A172 (cell line): Measurements from ENCODE around the gene PAK1IP1. TPM values are rescaled to one million over a fixed set of nuclear protein-coding genes. Genes with fewer than 3 reads are reported as not detected.
A peak's percentile ranks its signal among the peaks of the same experiment; 100 is the strongest.
"Not testable (repeated sequence)": the region's sequence is repeated elsewhere in the genome, so short reads cannot be mapped to it uniquely, and the experiment has no call there.

Experiments
- DNase-seq: peaks from one replicate; pipeline ENCODE4 v3.0.0-alpha.2; 2015; ENCODE audit warnings: low spot score
- total RNA-seq: library from RNA; depleted of rRNA; stranded (reverse); fragments of >200 nt; shearing (Covaris generic); gene quantifications from 2 replicates; pipeline ENCODE4 v1.2.3, GENCODE V29; 2014; rRNA removed

Gene PAK1IP1, protein sequence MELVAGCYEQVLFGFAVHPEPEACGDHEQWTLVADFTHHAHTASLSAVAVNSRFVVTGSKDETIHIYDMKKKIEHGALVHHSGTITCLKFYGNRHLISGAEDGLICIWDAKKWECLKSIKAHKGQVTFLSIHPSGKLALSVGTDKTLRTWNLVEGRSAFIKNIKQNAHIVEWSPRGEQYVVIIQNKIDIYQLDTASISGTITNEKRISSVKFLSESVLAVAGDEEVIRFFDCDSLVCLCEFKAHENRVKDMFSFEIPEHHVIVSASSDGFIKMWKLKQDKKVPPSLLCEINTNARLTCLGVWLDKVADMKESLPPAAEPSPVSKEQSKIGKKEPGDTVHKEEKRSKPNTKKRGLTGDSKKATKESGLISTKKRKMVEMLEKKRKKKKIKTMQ
- total RNA-seq: 34.7 and 45.3 TPM in 2 replicates

DNA sequence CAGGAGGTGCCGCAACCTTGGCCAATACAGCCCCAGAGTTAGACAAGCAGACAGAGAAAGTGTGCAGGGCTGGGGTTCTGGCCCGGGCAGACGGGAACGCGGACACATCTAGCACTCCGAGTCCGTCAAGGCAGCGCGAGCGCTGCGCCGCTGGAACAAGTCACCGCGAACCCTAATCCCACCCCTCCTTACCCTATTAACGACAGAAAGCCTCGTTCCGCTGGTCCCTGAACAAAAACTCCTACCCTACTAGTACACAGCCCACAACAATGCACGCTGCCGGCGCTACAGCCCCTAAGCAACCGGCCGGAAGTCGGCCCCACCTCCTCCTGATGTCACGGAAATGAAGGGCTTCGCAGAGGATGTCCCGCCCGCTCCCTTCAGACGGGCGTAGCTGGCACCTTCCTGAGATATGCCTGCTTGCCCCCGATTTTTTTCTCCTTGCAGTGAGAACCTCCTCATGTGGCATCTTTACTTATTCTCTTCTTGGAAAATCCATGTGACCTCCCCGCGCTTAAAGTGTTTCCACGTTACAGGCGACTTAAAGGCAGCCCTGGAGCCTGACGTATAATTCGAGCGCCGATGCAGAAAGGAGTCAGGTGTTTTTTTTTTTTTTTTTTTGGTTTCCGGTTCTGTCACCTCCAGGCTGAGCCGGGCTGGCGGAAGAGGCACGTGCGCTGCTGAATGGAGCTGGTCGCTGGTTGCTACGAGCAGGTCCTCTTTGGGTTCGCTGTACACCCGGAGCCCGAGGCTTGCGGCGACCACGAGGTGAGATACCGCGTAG lies at the start of gene PAK1IP1, which contains the start of gene C6orf52:
PAK1IP1 (plus strand) TSS at position 671 of the 784 bp plus-strand sequence; CDS start at position 685, 14 bp downstream.
C6orf52 (minus strand) TSS at position 315 of the 784 bp plus-strand sequence. CDS start 7,066 bp downstream, outside the sequence.
- peak; percentile 86 for DNase-seq

DNA sequence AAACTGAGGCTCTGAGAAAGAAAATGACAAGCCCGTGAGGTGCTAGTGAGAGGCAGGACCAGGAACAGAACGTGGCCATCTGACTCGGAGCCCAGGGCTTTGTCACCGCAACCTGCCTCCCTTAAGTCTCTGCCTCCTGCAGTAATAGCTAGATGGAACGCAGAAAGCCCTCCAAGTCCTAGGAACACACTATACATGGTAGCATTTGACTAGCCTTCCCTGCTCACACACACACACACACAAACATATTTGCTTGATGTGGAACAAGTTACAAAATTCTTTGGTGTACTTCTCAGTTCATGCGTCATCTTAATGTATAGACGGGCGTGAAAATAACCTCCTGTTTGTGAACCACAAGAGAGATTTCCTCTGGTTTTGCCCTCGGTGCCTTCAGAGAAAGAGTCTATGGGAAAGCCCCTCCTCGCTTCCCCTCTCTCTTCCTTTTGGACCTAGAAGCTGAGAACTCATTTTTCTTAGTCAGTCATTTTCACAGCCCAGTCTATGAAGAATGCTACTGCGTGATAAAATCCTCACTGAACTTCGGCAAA lies 39.2 kb upstream of the PAK1IP1 start:
- DNase-seq: no peak

DNA sequence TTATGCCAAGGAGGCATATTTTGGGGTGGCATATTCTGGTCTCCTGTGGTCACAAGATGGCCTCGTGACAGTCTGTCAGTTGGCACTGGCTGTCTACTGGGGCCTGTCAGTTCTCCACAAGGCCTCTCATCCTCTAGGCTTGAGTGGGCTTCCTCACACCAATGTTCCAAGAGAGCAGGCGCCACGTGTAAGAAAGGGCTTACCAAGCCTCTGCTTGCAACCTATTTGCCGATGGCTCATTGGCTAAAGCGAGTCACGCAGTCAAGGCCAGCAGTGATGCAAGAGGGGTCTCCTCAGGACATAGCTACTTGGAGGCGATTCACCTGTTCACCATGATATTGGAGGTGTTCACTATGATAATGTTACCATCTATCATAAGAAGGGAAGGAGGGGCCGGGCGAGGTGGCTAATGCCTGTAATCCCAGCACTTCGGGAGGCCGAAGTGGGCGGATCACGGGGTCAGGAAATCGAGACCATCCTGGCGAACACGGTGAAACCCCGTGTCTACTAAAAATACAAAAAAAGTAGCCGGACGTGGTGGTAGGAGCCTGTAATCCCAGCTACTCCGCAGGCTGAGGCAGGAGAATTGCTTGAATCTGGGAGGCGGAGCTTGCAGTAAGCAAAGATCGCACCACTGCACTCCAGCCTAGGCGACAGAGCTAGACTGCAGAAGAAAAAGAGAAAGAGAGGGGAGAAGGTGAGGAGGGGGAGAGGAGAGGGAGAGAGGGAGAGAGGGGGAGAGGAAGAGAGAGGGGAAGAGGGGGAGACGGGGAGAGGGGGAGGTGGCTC lies 35.7 kb upstream of the PAK1IP1 start:
- DNase-seq: no peak

DNA sequence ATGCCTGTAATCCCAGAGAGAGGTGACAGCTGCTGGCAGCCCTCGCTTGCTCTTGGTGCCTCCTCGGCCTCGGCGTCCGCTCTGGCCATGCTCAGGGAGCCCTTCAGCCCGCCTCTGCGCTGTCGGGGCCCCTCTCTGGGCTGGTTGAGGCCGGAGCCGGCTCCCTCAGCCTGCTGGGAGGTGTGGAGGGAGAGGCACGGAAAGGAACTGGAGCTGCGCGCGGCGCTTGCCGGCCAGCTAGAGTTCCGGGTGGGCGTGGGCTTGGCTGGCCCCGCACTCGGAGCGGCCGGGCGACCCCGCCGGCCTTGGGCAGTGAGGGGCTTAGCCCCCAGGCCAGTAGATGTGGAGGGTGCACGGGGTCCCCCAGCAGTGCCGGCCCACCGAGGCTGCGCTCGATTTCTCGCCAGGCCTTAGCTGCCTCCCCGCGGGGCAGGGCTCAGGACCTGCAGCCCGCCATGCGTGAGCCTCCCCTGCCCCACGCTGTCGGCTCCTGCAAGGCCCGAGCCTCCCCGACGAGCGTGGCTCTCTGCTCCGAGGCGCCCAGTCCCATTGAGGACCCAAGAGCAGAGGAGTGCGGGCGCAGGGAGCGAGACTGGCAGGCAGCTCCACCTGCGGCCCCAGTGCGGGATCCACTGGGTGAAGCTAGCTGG lies 34.9 kb upstream of the PAK1IP1 start:
- DNase-seq: no peak

DNA sequence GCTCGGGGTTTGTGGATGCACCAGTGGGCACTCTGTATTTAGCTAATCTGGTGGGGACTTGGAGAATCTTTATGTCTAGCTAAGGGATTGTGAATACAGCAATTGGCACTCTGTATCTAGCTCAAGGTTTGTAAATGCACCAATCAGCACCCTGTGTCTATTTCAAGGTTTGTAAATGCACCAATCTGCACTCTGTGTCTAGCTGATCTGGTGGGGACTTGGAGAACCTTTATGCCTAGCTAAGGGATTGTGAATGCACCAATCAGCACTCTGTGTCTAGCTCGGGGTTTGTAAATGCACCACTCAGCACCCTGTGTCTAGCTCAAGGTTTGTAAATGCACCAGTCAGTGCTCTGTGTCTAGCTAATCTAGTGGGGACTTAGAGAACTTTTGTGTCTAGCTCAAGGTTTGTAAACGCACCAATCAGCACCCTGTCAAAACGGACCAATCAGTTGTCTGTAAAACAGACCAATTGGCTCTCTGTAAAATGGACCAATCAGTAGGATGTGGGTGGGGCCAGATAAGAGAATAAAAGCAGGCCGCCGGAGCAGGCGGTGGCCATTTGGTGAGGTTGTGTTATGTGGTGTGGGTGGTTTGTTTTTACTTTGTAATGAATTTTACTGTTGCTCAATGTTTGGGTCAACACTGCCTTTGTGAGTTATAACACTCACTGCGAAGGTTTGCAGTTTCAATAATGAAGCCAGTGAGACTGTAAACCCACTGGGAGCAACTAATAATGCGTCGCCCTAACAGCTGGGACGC lies 34.2 kb upstream of the PAK1IP1 start:
- DNase-seq: not testable (repeated sequence)

DNA sequence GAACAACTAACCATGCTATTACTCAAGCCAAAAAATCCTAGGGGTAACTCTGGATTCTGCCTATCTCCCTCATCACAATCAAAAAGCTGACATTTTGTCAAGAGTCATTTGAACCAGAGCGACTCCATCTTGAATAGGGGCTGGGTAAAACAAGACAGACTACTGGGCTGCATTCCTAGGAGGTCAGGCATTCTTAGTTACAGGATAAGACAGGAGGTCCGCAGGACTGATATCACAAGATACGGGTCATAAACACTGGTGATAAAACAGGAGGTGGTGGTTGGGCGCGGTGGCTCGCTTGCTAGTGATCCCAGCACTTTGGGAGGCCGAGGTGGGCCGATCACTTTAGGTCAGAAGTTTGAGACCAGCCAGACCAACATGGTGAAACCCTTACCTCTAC lies 32.6 kb upstream of the PAK1IP1 start:
- no peak for DNase-seq

DNA sequence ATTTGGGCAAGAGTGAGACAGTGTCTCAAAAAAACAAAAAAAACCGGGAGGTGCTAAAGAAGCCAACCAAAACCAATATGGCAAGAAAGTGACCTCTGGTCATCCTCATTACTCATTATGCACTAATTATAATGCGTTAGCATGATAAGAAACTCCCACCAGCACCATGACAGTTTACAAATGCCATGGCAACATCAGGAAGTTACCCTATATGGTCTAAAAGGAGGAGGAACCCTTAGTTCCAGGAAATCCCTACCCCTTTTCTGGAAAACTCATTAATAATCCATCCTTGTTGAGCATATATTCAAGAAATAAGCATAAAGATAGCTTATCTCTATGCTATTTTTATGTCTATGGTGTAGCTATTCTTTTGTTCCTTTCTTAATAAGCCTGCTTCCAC lies 32.0 kb upstream of the PAK1IP1 start:
- DNase-seq: no peak

DNA sequence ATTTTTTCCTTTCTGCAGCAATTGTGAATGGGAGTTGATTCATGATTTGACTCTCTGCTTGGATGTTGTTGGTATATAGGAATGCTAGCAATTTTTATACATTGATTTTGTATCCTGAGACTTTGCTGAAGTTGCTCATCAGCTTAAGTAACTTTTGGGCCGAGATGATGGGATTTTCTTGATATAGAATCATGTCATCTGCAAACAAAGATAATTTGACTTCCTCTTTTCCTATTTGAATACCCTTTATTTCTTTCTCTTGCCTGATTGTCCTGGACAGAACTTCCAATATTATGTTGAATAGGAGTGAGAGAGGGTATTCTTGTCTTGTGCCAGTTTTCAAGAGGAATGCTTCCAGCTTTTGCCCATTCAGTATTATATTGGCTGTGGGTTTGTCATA lies 29.2 kb upstream of the PAK1IP1 start:
- DNase-seq: not testable (repeated sequence)

DNA sequence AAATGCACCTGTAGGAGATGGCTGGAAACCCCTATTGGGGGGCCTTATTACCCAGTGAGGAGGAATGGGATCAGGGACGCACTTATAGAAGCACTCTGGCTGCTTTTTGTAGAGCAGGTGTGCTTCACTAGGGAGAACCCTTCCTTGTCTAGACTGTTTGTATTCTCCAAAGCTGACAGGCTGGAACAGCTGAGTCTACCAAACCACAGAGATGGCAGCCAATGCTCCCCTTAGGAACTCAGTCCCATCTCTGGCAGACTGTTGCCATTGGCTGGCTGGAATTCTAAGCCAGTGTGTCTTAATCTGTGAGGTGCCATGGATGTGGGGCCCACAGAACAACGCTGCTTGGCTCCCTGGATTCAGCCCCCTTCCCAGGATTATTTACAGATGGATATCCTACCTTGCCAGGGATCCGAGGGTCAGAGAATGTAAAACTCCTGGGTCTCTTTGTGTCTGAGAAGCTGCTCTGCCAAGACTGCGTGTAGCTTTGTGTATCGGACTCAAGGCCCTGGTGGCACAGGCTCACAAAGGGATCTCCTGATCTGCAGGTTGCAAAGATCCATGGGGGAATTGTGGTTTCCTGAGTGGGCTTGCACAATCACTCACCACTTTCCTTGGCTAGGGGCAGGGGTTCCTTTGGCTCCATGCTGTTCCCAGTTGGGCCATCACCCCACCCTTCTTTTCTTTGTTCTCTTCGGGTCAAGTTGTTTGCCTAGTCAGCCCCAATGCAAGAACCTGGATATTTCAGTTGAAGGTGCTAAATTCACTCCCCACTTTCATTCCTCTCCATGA lies 26.4 kb upstream of the PAK1IP1 start:
- no peak for DNase-seq

DNA sequence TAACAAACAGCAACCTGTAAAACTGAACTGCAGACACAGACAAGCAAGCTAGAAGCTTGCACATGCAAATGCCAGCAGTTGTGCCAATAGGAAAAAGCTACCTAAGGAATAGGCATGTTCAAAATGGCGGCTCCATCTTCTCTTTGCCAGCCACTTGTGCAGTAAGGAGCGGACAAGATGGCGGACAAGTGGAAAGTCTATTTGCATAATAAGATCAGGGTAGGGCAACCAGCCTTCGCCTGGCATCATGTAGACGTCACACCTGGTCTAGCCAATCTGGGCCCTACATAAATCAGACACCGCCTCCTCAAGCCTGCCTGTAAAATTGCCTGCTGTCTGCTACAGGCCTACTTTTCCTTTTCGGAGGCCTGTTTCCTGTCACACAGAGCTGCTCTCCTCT lies 18.4 kb upstream of the PAK1IP1 start:
- DNase-seq: no peak

DNA sequence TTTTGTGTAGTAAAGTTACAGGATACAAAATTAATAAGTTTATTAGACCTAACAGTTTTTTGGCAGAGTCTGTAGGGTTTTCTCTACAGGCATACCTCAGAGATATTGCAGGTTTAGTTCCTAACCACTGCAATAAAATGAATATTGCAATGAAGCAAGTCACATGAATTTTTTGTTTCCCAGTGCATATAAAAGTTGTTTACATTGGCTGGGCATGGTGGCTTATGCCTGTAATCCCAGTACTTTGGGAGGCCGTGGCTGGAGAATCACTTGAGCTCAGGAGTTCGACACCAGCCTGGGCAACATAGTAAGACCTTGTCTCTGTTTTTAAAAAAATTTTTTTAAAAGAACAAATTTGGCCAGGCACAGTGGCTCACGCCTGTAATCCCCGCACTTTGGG lies 16.3 kb upstream of the PAK1IP1 start:
- DNase-seq: no peak

DNA sequence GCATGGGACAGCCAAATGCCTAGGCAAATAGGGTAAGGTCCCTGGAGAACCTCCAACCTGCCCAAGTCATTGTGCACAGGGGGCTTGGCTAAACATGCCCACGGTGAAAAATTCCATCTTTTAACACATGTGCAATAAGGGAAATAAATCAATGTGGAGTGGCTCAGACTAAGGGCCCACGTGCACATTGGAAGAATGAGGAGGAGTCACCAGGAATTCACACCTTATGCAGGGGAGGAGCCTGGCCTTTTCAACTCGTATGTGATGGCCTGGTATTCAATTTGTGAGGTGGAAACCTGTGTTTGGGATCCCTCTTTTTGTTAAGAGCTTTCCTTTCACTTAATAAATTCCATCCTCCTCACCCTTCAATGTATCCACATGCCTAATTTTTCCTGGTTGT lies 13.0 kb upstream of the PAK1IP1 start:
- no peak for DNase-seq

DNA sequence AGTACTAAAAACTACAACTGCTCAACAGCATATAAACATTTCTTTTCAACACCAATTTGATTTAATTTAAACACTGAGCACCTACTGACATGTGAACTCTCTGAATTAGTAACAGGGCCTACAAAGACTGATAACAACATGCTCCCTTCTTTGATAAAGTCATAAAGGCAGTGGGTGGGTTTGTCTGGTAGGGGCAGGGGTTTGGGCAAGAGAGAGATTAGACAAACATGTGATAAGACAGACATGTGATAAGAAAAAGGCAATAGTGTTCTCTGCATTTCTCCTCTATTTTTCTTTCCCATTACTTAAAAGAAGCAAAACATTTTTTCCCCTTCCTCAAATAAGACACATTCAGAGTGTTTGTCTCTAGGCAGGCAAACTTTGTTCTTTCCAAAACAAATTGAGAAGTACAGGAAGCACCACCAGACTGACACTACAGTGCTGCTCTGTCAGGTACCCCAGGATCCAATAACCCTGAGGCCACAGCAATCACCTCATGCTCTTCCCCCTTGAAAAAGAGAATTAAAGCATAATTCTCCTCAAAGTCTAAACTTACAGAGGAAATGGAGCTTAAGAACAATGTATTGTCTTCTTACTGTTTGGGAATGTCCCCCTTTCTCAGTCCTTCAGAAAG lies 12.3 kb upstream of the PAK1IP1 start:
- no peak for DNase-seq

DNA sequence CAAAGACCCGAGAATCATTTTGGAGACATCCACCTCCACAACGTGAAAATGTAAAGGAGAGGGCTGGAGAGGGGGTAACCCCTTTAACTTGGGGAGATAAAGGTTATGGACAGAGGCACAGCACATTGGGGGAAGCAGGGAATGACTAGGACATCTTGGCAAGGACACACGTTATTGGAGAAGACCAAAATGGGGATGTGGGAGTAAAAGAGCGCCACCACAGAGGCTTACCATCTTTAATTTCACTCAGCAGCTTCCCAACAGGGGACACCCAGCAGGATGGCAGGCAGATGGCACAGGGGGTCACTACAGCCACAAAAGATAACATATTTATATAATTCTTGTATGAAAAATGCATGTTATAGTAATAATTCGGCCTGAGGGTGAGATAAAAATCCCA lies 10.2 kb upstream of the PAK1IP1 start:
- no peak for DNase-seq

DNA sequence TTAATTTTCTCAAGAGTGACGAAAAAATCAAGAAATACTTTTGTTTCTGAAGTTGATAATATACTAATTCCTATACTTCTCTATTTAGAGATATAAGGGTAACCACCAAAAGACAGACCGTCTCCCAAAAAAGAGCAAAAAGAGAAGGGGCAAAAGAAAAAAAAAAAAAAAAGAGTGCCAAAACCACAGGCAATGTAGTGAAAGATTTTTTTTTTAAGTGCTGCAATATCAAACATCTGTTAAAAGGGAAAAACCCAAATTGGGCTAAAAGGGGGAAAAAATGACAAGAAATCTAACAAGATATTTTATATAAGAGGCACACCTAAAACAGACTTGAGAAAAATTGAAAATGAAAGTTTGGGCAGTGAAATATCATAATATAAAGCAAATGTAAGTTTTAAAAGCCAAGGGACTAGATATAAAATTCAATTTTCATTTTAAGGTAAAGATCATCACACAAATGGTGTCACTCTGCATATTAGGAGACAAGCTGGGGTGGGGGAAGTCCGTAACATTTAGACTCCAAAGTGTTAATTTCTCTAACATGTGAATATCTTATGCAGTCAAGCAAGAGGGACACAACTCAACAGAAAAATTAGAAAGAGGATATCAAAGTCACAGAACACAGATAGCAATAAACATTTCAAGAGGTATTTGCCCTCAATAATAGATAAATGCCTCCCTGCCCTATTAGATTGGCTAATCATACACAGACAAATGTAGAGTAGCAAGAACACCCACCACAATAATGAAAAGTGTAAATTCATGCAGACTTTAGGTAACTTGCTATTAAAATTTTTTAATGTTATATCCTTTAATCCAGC lies 9.5 kb upstream of the PAK1IP1 start:
- DNase-seq: no peak

DNA sequence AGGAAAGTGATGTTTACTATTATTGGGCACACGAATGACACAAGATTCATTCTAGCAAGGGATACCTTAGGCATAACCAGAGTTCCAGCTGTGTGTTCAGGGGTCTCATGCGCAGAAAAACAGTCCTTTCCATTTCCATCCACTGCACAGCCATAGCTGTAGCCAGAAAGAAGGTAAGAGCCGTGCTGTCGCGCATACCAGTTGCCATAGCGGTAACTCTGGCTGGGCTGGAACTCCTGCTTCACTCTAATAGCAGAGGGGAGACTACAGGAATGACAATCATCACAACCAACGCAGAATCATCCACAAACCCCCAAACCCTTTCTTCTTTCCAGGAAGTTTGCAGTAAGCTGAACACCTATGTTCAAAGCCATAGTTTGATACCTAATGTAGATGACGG lies 7.9 kb upstream of the PAK1IP1 start:
- DNase-seq: no peak

DNA sequence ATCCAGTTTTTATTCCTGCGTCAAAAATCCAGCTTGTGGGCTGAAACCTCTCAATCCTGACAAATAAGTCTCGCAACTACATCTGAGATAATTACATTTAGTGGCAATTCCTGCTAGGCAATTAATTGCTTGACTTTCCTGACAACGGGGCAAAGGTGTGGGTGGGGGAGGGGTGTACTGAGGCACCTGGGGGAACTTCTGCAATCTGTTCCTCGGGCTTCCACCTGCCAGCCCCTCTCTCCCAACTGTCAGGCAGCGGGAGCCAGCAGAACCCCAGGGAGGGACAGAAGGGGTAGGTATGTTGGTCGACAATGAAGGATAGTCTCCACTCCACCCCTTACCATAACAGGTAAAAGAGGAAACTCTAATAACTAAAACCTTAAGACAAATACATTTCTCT lies 7.2 kb upstream of the PAK1IP1 start:
- no peak for DNase-seq
